Measurements from ENCODE around the gene ATOH7.
"Not testable (repeated sequence)": the region's sequence is repeated elsewhere in the genome, so short reads cannot be mapped to it uniquely, and the experiment has no call there.

ATOH7 gene

GRCh38 chr10:68235581-68235980 lies 3.7 kb upstream of the ATOH7 start:
- DNase-seq: no peak

GRCh38 chr10:68235111-68235510 lies 3.2 kb upstream of the ATOH7 start:
- no peak for DNase-seq

- DNase-seq: no peak
Observed at GRCh38 chr10:68233046-68233445, 1.1 kb upstream of the ATOH7 start.

GRCh38 chr10:68231106-68231816 lies 652 bp downstream of the ATOH7 start:
- DNase-seq: peak; percentile 19 to 45

GRCh38 chr10:68230268-68230667 lies 1.6 kb downstream of the ATOH7 start:
- no peak for DNase-seq

- DNase-seq: no peak
Observed at GRCh38 chr10:68224810-68225209, 7.1 kb downstream of the ATOH7 start.

- DNase-seq: no peak
Observed at GRCh38 chr10:68223535-68224165, 8.3 kb downstream of the ATOH7 start.

- DNase-seq: peak; percentile 14 to 60
Observed at GRCh38 chr10:68222391-68222790, 9.5 kb downstream of the ATOH7 start.

GRCh38 chr10:68221196-68221595 lies 10.7 kb downstream of the ATOH7 start:
- peak; percentile 72 for DNase-seq

- no peak for DNase-seq
Observed at GRCh38 chr10:68218786-68219185, 13.1 kb downstream of the ATOH7 start.

GRCh38 chr10:68212721-68213352 lies 19.1 kb downstream of the ATOH7 start:
- DNase-seq: peak; percentile 66 to 88

- DNase-seq: no peak
Observed at GRCh38 chr10:68211669-68212068, 20.2 kb downstream of the ATOH7 start.

GRCh38 chr10:68208424-68209042 lies 23.4 kb downstream of the ATOH7 start:
- peak; percentile 43 to 59 for DNase-seq

GRCh38 chr10:68202960-68203353 lies 29.0 kb downstream of the ATOH7 start:
- DNase-seq: peak; percentile 89 to 93

- no peak for DNase-seq
Observed at GRCh38 chr10:68196701-68197100, 35.2 kb downstream of the ATOH7 start.

- not testable (repeated sequence) for DNase-seq
Observed at GRCh38 chr10:68195776-68196175, 36.1 kb downstream of the ATOH7 start.

- DNase-seq: no peak
Observed at GRCh38 chr10:68194290-68194689, 37.6 kb downstream of the ATOH7 start.

GRCh38 chr10:68192113-68192512 lies 39.8 kb downstream of the ATOH7 start:
- no peak for DNase-seq

GRCh38 chr10:68188835-68189234 lies 43.1 kb downstream of the ATOH7 start:
- DNase-seq: no peak

GRCh38 chr10:68185085-68185484 lies 46.8 kb downstream of the ATOH7 start:
- DNase-seq: no peak

GRCh38 chr10:68184546-68184945 lies 47.4 kb downstream of the ATOH7 start:
- no peak for DNase-seq
